ENCODE measurements around the gene RPS24.
"Not testable (repeated sequence)": the region's sequence is repeated elsewhere in the genome, so short reads cannot be mapped to it uniquely, and the experiment has no call there.

RPS24 gene

DNA sequence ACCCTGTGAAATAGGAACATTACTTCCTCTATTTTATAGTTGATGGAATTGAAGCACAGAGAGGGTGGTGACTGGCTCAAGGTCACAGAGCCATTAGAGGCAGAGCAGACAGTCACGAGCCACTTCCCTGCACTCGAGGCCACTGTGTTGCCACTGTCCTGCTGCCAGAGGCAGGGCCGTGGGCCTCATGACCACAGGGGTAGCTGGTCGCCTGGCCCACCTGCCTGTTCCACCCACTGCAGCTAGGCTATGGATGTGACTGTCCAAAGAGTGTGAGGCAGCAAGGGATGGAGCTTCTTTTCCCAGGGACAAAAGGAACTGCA, 38.2 kb downstream of the RPS24 start:
- TF ChIP-seq, protein P1, sequence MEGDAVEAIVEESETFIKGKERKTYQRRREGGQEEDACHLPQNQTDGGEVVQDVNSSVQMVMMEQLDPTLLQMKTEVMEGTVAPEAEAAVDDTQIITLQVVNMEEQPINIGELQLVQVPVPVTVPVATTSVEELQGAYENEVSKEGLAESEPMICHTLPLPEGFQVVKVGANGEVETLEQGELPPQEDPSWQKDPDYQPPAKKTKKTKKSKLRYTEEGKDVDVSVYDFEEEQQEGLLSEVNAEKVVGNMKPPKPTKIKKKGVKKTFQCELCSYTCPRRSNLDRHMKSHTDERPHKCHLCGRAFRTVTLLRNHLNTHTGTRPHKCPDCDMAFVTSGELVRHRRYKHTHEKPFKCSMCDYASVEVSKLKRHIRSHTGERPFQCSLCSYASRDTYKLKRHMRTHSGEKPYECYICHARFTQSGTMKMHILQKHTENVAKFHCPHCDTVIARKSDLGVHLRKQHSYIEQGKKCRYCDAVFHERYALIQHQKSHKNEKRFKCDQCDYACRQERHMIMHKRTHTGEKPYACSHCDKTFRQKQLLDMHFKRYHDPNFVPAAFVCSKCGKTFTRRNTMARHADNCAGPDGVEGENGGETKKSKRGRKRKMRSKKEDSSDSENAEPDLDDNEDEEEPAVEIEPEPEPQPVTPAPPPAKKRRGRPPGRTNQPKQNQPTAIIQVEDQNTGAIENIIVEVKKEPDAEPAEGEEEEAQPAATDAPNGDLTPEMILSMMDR (IDR thresholded peaks at IDR 0.05; ENCODE audit: borderline replicate concordance, insufficient read depth, low read depth, low read length) = no peak
- H3K4me3 ChIP-seq (ENCODE audit: low read depth, low read length) = no peak overlapping the region

GRCh38 chr10:78072504-78072903, 38.8 kb downstream of the RPS24 start:
- no peak overlapping the region for H3K4me3 ChIP-seq (ENCODE audit: low read depth, low read length)
- TF ChIP-seq, protein P1 (IDR thresholded peaks at IDR 0.05; ENCODE audit: borderline replicate concordance, insufficient read depth, low read depth, low read length) = no peak

GRCh38 chr10:78075806-78076205, 42.1 kb downstream of the RPS24 start:
- not testable (repeated sequence) for H3K4me3 ChIP-seq (ENCODE audit: low read depth, low read length)

DNA sequence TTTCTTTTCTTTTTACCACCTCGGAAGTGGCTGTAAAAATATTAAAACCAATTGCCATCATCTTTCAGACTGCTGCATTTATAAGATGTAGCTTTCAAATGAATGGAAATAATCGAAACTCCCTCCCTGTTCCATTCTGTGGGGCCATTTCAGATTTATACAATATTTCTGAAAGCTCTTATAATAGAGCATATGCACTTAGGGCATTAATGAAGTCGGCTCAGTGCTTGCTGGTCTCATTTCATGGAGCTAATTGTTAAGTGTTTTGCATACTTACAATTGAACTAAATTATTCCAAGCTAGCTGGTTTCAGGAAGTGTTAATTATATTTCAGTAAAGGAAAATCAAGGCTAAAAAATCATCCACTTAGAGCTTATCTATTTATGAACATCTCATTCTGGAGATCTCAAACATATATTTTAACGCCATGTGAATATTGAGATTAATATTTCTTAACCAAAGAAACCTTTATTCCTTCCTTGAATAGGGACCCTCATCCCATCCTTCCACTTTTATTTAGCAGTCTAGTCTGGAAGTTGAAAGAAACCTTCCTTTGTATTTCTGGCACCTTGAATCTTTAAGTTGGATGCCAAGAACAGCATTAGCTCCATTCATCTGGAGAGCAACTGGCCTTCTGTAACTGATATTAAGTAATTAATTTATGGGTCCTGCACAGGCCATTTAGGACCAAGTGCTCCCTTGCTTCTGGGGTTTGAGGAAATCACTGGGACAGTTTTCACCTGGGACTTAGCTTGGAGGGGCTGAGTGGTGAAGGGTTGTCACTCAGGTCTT, 45.1 kb downstream of the RPS24 start:
- TF ChIP-seq, protein P1 (IDR thresholded peaks at IDR 0.05; ENCODE audit: borderline replicate concordance, insufficient read depth, low read depth, low read length) = no peak
- H3K4me3 ChIP-seq (ENCODE audit: low read depth, low read length) = no peak overlapping the region

DNA sequence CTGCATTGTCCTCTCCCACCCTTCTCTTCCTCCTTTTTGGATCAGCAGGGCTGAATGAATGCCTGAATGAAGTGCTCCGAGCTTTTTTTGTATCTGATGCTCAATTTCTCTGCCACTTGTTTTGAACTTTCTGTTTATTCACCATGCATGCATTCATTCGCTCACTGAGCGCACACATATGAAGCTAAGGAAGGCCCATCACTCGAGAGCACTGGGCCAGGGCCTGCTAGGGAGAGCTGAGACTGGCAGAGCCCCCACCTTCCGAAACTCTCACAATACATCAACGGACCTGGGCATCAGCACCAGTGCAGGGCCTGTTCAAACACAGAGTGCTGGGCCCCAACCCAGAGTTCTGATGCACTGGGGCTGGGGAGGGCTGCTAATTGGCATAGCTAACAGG, 45.7 kb downstream of the RPS24 start:
- TF ChIP-seq, protein P1 (IDR thresholded peaks at IDR 0.05; ENCODE audit: borderline replicate concordance, insufficient read depth, low read depth, low read length) = no peak
- H3K4me3 ChIP-seq (ENCODE audit: low read depth, low read length) = no peak overlapping the region

DNA sequence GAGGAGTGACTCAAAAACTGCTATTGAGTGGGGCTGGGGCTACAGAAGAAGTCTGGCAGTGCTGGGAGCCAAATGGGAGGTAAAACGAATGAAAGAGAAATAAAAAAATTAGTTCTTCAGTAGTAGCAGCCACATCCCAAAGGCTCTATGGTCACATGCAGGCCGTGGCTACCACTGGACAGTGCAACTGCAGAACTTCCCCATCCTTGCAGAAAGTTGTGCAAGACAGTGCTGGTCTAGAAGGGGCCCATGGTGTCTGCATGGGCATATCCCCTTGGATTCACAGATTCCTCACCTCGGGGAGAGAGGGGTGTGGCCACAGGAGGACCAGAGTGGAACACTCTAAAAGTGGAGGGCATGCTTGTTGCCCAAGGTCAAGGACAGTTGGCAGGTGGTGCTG, 47.6 kb downstream of the RPS24 start:
- TF ChIP-seq, protein P1 (IDR thresholded peaks at IDR 0.05; ENCODE audit: borderline replicate concordance, insufficient read depth, low read depth, low read length) = no peak
- H3K4me3 ChIP-seq (ENCODE audit: low read depth, low read length) = no peak overlapping the region

GRCh38 chr10:78082636-78083035, 49.0 kb downstream of the RPS24 start:
- TF ChIP-seq, protein P1 (IDR thresholded peaks at IDR 0.05; ENCODE audit: borderline replicate concordance, insufficient read depth, low read depth, low read length) = no peak
- H3K4me3 ChIP-seq (ENCODE audit: low read depth, low read length) = no peak overlapping the region
